Bronchial epithelial cell (primary cell): ENCODE measurements around the gene PCK1. TPM values are rescaled to one million over a fixed set of nuclear protein-coding genes. Genes with fewer than 3 reads are reported as not detected.

Source experiments
- DNase-seq: peaks from one replicate; pipeline ENCODE4 v3.0.0-alpha.2; 2010; ENCODE audit warnings: low read depth
- FAIRE-seq: peaks from 2 replicates; lab custom pipeline; 2011; peaks lifted over from hg19 to GRCh38; lab: Jason Lieb, UNC
- H3K27me3 ChIP-seq: 2 replicates; pipeline ENCODE4 v1.5.1; 2011; ENCODE audit warnings: low read length; ENCODE audit not compliant: control insufficient read depth, insufficient read depth
- H3K36me3 ChIP-seq: 2 replicates; pipeline ENCODE4 v1.5.1; 2011; ENCODE audit warnings: low read length; ENCODE audit not compliant: control insufficient read depth, insufficient read depth
- H3K4me3 ChIP-seq: 2 replicates; pipeline ENCODE4 v1.5.1; 2011; ENCODE audit warnings: mild to moderate bottlenecking, low read depth, low read length, control low read depth
- CTCF ChIP-seq: IDR thresholded peaks from 2 replicates; pipeline ENCODE4 v1.5.1; 2011; ENCODE audit warnings: mild to moderate bottlenecking, moderate library complexity, low read length, control low read depth, inconsistent platforms; ENCODE audit not compliant: insufficient read depth, severe bottlenecking
- total RNA-seq: library from RNA; depleted of rRNA; stranded (reverse); fragments of >200 nt; gene quantifications from 2 replicates; pipeline ENCODE4 v1.2.1, GENCODE V29; 2014

Gene PCK1
- total RNA-seq, 1 donor from 2014 or later: not detected

- Histone ChIP-seq H3K27me3 (no peaks in the 10 kb centered on the region), H3K4me3 (no peak overlapping the region), H3K36me3 (no peaks in the 10 kb centered on the region)
- TF ChIP-seq CTCF: no peak
- DNase-seq (no peak), FAIRE-seq (no peak)
Observed at GRCh38 chr20:57589123-57589727, 28.3 kb downstream of the PCK1 start.

GRCh38 chr20:57589728-57590484, 29.0 kb downstream of the PCK1 start:
- Histone ChIP-seq H3K36me3 (no peaks in the 10 kb centered on the region), H3K4me3 (no peak overlapping the region), H3K27me3 (no peaks in the 10 kb centered on the region)
- FAIRE-seq: no peak
- DNase-seq: no peak
- no peak for TF ChIP-seq CTCF

GRCh38 chr20:57590485-57591288, 29.8 kb downstream of the PCK1 start:
- Histone ChIP-seq H3K4me3 (no peak overlapping the region), H3K27me3 (no peaks in the 10 kb centered on the region), H3K36me3 (no peaks in the 10 kb centered on the region)
- DNase-seq (no peak), FAIRE-seq (no peak)
- no peak for TF ChIP-seq CTCF

GRCh38 chr20:57591289-57592229, 30.6 kb downstream of the PCK1 start:
- DNase-seq: no peak
- no peak for TF ChIP-seq CTCF
- Histone ChIP-seq H3K36me3 (no peaks in the 10 kb centered on the region), H3K4me3 (no peak overlapping the region), H3K27me3 (no peaks in the 10 kb centered on the region)
- no peak for FAIRE-seq
